LNCAP (cell line): ENCODE measurements around the gene PGA3.

Experiments used
- CTCF ChIP-seq: fragments of 450-650 bp; IDR thresholded peaks from 2 replicates; pipeline ENCODE4 v1.5.1; 2017; ENCODE audit warnings: mild to moderate bottlenecking

The PGA3 gene

GRCh38 chr11:61160487-61161189 lies 42.7 kb upstream of the PGA3 start:
- no peak for TF ChIP-seq CTCF

- TF ChIP-seq CTCF: no peak
Observed at GRCh38 chr11:61161190-61162091, 41.9 kb upstream of the PGA3 start, which contains the start of gene VPS37C. VPS37C (minus strand) TSS chr11:61161426; CDS start chr11:61138829, 22,597 bp downstream.

GRCh38 chr11:61162092-61162941 lies 41.0 kb upstream of the PGA3 start:
- TF ChIP-seq CTCF: no peak

GRCh38 chr11:61163021-61163420 lies 40.3 kb upstream of the PGA3 start:
- no peak for TF ChIP-seq CTCF

- no peak for TF ChIP-seq CTCF
Observed at GRCh38 chr11:61163714-61164605, 39.4 kb upstream of the PGA3 start.

- no peak for TF ChIP-seq CTCF
Observed at GRCh38 chr11:61164606-61165424, 38.5 kb upstream of the PGA3 start.
